ENCODE measurements around the gene MAB21L1.

Gene MAB21L1

DNA sequence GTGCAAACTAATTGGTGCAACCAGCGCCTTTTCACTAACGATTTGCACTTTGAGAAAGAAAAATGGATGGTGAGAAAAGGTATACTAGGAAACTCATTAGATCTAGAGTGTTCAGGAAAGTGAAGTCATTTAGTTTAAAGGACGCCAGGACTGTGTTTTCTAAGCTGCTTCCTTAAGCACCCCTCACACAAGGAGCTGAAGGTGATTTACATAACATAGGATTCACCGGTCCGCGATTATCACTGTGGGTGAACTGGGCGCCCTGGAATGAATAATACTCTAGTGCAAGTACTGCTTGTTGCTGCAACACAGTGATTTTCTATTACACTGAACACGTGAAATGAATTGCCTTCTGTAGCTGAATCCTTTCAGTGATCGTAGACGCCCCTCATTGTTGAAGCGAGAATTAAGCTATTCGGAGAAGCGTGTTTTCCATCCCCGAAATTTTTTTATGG lies 2.6 kb upstream of the MAB21L1 start:
- no peak for DNase-seq

DNA sequence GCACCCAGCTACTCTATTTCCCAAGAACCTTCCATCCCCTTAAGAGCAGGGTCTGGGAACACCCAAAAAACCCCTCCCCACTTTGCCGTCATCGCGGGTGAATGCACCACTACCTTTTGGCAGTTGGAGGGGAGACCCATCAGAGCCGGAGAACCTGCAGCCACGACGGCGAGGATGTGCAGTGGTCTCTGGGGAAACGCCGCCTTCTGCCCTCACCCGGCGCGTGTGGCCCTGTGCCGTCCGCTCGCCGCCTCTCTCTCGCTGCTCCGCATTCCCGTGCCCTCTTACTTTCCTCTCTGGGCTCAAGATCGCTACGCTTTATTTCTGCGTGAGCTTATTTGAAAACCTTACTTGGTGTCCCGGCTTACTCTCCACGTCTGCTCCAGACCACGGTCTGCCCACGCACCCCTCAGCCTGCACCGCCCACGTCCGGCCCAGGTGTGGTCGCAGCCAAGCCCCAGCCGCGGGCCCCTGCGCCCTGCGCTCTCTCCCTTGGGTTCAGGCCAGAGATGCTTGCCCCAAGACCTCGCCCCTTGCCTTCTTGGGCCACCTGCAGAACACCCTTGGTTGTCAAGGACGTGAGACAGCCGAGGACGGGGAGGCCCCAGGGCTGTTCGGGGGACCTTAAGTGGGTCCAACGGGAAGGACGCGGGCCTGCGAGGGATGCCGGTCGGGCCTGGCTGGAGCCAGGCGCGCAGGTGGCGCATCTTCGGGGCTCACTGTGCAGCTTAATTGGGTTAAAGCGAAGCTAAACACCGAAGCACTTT lies 2.0 kb upstream of the MAB21L1 start:
- no peak for DNase-seq

DNA sequence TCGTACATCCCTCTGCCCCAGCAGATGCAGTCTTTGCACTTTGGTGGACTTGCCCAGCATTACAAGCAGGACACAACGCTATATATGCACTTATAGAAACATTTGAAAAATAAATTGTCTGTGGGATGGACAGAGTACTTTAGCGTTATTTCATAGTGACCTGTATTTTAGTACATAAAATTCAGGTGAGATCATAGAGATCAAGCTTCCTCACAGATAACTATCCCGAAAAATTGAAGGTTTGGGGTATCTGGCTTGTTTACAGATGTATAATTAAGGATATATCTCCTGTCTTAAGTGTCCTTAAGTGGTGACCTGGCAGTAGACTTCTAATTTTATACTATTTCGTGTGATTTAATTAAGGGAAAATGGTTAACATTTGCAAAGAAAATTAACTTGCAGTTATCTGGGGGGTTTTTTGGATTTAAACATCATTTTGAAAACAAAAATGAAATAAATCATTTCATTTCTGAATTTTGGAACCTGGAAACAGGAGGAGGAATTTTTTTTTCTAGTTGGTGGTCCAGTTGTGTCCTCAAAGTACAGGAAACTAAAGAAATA lies 977 bp upstream of the MAB21L1 start:
- no peak for DNase-seq

DNA sequence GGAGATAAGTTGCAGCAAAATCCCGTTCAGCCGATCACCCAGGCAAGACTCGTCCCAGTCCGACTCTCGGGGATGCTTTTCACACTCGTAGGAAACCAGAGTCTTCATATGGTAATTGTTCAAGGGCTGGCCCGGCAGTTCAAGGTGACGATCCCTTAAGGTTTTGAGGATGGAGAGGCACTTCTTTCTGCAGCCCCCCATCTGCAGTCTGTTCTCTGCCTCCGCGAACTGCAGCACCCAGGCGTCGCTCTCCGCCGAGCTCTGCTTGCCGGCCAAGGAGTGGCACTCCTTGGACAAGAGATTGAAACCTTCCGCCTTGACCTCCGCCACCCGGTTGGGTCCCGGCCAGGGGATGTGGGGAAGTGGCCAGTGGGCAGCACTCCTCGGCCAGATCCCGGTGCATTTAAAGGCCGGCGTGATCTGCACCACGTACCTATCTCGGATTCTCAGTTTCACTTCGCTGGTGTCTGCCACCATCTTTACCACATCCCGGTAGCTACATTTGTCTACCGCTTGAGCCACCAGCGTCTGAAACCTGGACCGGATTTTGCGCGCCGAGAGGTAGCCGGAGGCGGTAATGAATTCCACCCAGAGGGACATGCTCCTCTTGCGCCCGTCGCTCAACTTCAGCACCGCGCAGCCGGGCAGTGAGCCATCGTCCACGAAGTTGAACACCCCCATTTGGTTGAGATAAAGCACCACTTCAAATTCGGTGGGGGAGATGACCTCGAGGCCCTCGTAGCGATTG lies 1.1 kb downstream of the MAB21L1 start:
- no peak for DNase-seq

DNA sequence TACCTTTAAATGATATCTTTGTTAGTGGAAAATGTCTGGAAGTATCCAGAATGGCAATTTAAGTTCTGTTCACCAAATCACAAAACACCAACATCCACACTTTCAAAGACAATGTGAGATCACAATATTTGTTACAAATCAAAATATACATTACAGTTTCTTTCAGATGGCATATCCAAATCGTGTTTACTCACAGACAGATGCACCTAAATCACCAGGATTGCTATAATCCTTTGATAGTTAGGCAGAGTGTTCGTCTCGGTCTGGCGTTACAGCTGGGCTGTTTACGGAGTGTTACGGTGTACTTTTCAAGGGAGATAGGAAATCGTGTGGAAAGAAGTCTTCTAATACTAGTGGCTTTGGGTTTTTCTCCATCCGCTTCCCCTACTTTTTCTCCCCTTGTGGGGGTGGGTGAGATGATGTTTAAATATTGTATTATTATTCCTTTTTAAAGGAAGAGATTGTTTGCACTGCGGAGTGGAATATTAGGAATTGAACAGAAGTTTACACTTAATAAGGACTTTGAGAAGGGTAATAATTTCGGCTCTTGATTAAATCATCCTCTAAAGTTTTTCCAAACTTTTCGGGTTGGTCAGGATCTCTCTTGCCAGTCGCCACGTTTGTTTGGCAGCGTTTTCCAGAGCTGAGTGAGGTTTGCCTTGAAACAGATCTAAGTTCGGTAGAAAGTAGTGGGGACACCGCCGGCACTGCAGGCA lies 1.8 kb downstream of the MAB21L1 start:
- no peak for DNase-seq

DNA sequence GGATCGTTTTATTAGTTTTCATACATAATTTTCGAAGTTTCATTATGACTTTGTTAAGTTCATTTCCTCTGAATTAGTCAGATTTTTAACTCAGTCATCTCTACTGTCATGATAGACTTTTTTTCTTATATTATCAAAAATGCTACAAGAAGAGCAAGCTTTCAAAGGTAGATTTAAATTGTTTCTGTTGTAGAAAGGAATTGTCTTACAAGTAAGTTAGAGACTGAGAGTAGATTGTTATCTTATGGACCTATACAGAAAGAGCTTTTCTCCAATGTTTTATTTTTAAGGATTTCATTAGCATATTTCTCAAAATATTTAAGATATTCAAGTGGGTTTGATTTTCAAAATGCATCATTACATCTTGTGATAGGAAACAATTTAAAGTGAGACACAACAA lies 2.7 kb downstream of the MAB21L1 start:
- DNase-seq, result no peak

DNA sequence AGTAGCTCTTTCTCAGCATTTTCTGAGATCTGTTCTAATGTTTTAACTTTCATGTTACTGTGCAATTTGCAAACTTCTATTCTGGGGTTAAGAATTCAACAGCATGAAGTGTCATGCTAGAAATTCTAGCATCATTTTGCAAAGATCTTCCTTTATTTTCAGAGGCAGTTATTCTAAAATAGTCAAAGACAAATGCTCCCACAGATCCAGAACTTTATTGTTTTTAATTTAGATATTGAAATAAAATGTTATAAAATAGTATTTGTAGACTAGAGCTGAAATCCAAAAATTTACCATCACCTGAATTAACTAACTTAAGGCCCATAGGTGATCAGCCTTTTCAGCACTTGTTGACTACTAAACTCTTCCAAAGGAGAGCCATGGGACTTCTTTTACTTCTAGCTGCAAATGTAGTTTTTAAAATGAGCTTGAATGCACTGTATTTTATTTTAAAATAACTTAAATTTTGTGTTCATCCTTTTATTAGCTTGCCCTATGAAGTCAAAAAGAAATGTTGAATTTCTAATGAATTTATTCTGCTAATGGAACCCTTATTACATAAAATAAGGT lies 3.2 kb downstream of the MAB21L1 start:
- DNase-seq, result no peak

DNA sequence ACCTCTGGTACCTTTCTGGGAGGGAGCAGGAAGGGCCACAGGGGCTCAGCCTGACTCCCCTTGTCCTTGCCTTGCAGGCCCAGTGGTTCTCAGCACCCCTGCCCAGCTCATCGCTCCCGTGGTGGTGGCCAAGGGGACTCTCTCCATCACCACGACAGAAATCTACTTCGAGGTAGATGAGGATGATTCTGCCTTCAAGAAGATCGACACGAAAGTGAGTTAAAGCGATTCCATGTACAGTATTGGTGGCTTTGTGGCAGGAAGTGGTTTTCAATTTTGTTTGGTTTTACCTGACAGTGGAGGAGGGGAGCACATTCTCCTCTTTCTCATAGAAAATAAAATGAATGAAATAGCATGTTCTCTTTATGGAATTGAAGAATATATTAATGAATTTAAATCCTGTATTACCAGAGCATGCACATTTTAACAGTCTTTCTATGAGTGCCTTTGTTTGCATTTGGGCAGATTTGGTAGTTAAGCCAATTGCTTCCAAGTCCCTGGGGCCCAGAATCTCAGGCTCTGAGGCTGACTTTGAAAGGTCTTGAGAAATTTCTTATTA lies 4.1 kb downstream of the MAB21L1 start:
- no peak for DNase-seq

DNA sequence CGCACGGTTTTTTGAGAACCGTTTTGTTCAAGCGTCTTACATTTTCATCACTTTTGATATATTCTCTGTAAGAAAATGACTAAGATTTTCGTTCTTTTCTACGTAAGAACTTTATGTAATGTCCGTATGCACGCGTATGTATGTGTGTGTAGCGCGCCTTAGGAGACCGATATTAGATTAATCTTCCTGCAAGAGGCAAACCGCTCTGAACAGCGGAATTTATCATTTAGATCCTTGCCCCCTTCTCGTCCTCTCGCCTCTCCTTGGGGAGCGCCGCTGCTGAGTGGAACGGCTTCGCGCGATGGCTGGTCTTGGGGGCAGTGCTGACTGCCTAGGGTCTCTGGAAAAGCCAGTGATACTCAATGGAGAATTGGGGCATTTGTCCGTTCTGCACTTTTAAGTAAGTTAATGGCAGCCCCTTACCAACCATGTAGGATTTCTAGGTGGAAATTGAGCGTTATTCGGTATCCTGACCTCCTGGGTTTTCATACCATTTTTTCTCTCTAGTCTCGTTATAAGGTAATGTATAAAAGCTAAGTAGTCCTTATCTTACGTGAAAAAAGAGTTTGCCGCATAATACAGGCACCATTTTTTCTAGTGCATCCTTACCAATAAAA lies 4.7 kb downstream of the MAB21L1 start:
- no peak for DNase-seq

DNA sequence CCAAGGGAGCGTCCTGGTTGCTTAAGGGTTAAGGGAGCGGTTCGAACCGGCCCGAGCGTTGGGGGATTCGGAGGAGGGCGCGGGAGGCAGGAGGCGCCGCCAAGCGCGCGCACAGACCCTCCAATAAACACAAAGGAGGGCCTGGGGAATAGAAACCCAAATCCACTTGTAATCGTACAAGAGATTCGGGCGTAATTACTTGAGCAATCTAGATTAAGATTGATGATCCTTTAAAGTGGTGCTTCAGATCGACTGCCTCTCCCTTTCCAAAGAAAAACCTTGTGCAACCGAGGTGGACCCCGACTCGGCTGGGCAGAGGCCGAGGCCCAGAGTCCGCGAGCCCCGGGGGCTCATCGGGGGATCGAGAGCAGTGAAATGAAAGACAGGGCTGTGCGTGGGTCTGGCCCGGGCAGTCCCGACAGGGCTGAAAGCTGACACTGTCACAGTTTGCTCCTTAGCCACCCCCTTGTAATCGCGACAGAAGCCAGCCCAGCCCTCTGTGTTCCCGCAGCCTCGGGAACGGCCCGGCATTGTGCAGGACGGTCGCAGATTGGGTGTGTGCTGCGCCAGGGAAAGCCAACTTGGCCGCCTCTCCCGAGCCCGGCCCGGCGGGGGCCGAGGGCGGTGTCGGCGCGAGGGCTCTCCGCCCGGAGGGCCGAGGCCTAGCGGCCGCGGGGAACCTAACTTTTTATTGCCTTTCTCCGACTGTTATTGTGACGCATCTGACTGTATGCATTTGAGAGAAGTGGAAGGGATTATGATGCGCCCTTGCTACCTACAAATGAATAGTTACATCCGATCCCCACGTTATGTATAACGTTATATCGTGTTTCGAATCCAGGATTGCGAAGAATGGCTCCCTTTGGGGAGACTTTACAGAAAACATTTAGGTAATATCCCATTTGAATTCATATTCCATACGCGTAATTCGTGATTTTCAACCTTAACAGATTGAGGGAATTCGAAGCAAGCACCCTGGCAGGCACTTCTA lies 5.5 kb downstream of the MAB21L1 start:
- DNase-seq, result no peak

DNA sequence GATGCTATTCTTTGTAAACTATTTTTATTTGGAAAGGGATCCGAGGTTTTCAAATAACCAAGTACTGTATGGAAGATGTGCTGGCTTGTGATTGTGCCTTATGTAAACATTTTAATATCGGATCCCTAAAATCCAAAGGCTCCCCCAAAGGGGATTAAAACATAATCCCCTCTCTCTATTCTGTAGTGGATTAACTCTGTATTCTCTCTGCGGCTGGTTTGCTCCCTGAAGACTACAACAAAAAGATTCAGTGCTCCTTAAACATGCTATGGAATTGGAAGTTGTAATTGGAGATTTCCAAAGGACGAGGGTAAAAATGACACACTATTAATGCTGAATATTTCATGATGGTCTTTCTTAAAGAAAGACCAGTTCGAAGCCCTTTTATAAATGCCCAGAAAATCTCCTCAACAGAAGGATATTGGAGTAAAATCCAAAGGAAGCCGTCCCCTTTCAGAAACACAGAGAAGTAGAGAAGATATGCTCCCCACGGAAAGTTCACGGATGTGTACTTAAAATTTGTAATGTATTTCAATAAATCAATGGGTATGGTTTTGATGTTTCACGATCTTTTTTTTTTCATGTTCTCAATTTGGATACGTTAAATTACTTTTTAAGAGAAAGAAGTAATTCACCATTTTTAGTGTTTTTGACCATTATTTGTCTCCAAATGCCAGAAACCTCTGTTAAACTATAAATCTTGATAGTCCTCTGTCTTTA lies 6.5 kb downstream of the MAB21L1 start:
- DNase-seq, result no peak

DNA sequence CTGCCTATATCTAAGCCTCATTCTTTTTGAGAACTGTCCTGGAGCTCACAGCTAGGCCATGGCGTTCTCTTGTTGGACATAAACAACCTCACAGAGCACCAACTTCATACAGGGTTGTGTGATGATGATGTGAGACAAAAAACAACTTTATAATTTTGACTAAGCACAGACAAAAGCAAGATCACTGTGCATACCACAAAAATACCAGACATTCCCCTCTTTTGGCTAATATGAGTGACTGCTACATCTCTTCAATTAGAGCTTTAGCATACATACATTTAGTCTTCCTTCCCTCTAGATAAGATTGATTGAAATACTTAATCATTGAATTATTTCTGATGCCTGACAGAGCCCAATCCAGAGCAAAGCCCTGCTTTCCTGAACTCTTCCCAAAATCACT lies 8.3 kb downstream of the MAB21L1 start:
- no peak for DNase-seq

DNA sequence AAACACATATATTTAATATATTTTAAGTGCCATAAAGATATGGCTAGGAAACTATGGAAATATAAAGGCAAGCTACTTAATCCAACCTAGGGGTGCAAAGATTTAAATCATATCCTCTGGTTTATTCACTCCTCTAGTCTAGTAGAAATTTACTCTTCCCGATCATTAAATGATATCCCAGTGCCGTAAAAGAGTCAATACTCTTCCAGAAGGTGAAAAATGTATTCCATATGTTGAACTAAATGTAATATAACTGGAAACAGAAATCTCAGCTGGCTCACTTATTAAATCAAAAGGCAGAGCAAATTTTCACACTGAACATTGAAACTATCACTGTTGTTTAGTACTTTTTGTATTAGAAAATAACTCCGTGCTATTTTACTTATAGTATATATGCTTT lies 11.1 kb downstream of the MAB21L1 start:
- DNase-seq, result no peak

DNA sequence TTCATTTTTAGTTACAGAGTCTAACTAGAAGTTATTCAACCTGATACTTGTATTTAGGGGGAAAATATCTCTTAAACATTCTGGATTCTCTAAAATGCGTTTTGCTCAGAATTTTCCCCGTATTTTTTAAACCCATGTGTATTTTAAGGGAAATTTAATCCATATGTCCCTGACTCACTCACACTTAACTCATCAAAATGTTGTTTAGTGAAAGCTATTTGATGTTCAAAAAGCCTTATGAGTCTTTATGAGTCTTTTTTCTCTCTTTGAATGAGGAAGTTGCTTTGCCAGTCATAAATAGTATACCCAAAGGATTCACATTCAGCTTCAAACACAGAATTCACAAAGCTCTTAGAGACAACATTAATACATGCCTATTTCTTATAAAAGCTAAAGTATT lies 16.4 kb downstream of the MAB21L1 start:
- no peak for DNase-seq

DNA sequence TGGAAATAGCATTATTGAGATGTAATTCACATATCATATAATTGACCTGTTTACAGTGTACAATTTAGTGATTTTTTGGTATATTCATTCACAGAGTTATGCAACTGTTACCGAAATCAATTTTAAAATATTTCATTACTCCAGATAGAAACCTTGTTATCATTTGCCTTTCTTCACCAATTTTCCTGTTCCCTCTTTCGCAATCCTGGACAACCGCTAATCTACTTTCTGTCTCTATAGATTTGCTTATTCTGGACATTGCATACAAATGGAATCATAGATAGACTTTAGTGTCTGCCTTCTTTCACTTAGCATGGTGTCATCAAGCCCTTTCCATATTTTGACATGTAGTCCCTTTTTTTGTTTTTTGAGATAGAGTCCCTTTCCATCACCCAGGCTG lies 19.2 kb downstream of the MAB21L1 start:
- DNase-seq, result no peak

DNA sequence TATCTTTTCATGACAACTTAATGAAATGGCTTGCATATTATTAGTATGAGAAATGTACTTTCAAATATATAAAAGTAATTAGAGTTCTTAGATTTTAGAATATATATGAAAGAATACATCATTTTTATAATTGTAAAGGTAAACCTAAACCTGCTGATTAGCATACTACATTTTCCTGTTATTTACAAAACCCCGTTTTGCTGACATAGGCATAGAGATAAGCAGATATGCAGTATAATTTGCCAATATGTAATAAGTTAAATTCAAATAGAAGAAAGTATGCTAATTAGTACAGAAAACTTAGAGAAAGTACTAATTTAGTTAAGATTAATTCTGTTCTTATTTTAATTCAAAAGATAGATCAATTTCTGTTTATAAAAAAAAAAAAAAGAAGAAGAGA lies 21.5 kb downstream of the MAB21L1 start:
- DNase-seq, result no peak

DNA sequence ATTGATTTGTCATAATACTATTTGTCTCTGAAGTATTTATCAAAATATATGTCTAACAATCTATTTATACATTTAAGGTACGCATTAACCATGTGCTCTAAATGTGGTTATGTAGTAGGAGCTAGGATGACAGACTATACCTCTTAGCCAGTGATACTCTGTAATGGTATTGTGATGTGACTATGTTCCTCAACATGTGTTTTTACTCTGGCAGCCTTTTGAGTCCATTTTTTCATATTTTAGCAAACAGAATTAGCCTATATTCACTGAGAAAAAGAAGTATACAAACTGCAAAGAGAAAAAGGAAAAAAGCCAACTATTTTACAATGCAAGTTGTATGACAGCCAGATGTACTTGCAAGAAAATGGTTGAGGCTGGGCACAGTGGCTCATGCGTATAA lies 26.7 kb downstream of the MAB21L1 start:
- no peak for DNase-seq

DNA sequence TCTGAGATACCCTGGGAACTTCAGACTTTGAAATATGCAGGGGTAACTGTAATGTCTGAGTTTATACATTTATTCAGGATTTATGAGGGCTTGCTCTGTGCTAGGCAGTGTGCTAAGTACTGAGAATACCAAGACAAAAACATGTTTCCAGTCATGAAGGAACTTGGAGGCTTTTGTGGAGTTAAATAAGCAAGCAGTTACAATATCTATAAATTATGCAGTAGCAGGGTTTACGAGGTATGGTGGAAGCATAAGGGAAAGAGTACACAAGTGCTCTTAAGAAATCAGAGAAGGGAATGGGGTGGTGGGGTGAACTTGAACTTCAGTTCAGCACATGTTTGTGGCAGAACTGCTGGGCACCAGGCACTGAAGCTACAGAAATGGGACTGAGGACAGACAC lies 28.0 kb downstream of the MAB21L1 start:
- DNase-seq, result no peak

Data from activated CD4-positive, CD25-positive, alpha-beta regulatory T cell treated with anti-CD3 and anti-CD28 coated beads, Interleukin-2, amount 50 U/mL, for 72 hours (primary cell).